CD4-positive, CD25-positive, alpha-beta regulatory T cell (primary cell): ENCODE data around the gene LTV1. TPM values are rescaled to one million over a fixed set of nuclear protein-coding genes. Genes with fewer than 3 reads are reported as not detected.
A peak's percentile ranks its signal among the peaks of the same experiment; 100 is the strongest.
"Not testable (repeated sequence)": the region's sequence is repeated elsewhere in the genome, so short reads cannot be mapped to it uniquely, and the experiment has no call there.

ENCODE experiments used
- ATAC-seq, 2 donors: fragments of 150-1000 bp; cut with Tn5 transposase; one replicate each; pipeline ENCODE4 v1.10.0; 2021; ENCODE audit warnings: low read depth in 2 of 2, moderate number of reproducible peaks in 2 of 2, moderate library complexity in 1 of 2
- DNase-seq, 3 donors: peaks; one replicate each; pipeline versions ENCODE4 v3.0.0 to v3.0.0-alpha.2; 2012 to 2022; ENCODE audit warnings: mixed read lengths in 1 of 3
- H3K27ac ChIP-seq: one replicate; pipeline ENCODE4 v1.7.0; 2013; ENCODE audit warnings: mild to moderate bottlenecking, low read length; ENCODE audit not compliant: insufficient read depth, poor library complexity, severe bottlenecking
- H3K27me3 ChIP-seq: one replicate; pipeline ENCODE4 v1.7.0; 2013; ENCODE audit warnings: low read length; ENCODE audit not compliant: control insufficient read depth, insufficient read depth
- H3K36me3 ChIP-seq: one replicate; pipeline ENCODE4 v1.7.0; 2013; ENCODE audit warnings: mild to moderate bottlenecking, low read length, moderate library complexity; ENCODE audit not compliant: control insufficient read depth, insufficient read depth
- H3K4me1 ChIP-seq: 2 replicates; pipeline ENCODE4 v1.7.0; 2013; ENCODE audit warnings: mild to moderate bottlenecking, low read length; ENCODE audit not compliant: insufficient read depth, control insufficient read depth, poor library complexity, severe bottlenecking
- H3K4me3 ChIP-seq: one replicate; pipeline ENCODE4 v1.7.0; 2013; ENCODE audit warnings: low read depth, mild to moderate bottlenecking, low read length, moderate library complexity
- H3K9me3 ChIP-seq, 2 experiments: 1 replicate in 1 of 2; 2 replicates in 1 of 2; pipeline ENCODE4 v1.7.0; 2013; ENCODE audit warnings: low read length in 2 of 2, mild to moderate bottlenecking in 1 of 2, moderate library complexity in 1 of 2; ENCODE audit not compliant: control insufficient read depth in 2 of 2
- H3K27ac Mint-ChIP-seq, 3 donors: one replicate each; pipeline ENCODE4 v1.8.0; 2020 to 2022; ENCODE audit warnings: mild to moderate bottlenecking in 3 of 3, mixed read lengths in 3 of 3, moderate library complexity in 2 of 3
- H3K27me3 Mint-ChIP-seq: one replicate; pipeline ENCODE4 v1.8.0; 2022; ENCODE audit warnings: mild to moderate bottlenecking, mixed read lengths
- H3K36me3 Mint-ChIP-seq: one replicate; pipeline ENCODE4 v1.8.0; 2020; ENCODE audit warnings: mixed read lengths
- H3K4me1 Mint-ChIP-seq, 4 donors: one replicate each; pipeline ENCODE4 v1.8.0; 2020 to 2022; ENCODE audit warnings: mixed read lengths in 4 of 4, mild to moderate bottlenecking in 1 of 4
- H3K4me3 Mint-ChIP-seq, 4 donors: one replicate each; pipeline ENCODE4 v1.8.0; 2020 to 2022; ENCODE audit warnings: mild to moderate bottlenecking in 4 of 4, mixed read lengths in 4 of 4, moderate library complexity in 3 of 4
- H3K9me3 Mint-ChIP-seq, 7 donors: one replicate each; pipeline ENCODE4 v1.8.0; 2020 to 2022; ENCODE audit warnings: mixed read lengths in 7 of 7, mild to moderate bottlenecking in 3 of 7, moderate library complexity in 2 of 7
- polyA plus RNA-seq, 4 donors: library from polyadenylated mRNA; unstranded; fragments of 300-500 nt; fragmentation: Illumina TruSeq; gene quantifications; one replicate each; pipeline ENCODE4 v1.2.3, GENCODE V29; 2021
- total RNA-seq: library from RNA; stranded (reverse); gene quantifications from one replicate; pipeline ENCODE4 v1.2.3, GENCODE V29; 2022

Gene LTV1
- total and polyA plus RNA-seq, 5 donors from 2014 or later = 17.4 to 24.2 (median 19.0) TPM

DNA sequence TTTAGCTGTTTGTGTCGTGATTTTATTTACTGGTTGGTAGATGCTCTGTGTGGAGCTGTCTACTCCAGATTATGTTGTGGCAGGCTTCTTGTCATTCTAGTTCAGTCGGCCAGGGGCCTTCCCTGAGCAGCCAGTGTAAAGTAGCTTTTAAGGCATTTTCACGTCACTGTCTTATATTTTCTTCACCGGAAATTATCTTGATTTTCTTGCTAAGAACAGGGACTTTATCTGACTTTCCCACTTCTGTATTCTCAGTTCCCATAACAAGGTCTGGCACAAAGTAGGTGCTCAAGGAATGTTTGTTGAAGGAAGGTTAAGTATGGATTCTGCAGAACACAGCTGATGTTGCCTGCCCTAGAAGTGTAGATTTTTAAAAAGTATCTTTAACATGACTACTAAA is 868 bp downstream of the LTV1 start:
- Histone ChIP-seq H3K4me1 (peaks cover 25% of the 10 kb centered on the region), H3K9me3 (no peaks in the 10 kb centered on the region), H3K4me3 (peak overlapping the region; percentile 91), H3K27me3 (no peaks in the 10 kb centered on the region), H3K27ac (peak overlapping the region; percentile 93), H3K36me3 (peaks cover 42% of the 10 kb centered on the region)
- DNase-seq (no peak), ATAC-seq (no peak)
- Mint-ChIP-seq H3K27ac (peak overlapping the region; percentile 95 to 99 (median 98)), H3K4me3 (peak overlapping the region; percentile 93 to 98 (median 96)), H3K9me3 (no peaks in the 10 kb centered on the region), H3K36me3 (peaks cover 22% of the 10 kb centered on the region), H3K27me3 (no peaks in the 10 kb centered on the region), H3K4me1 (peaks cover 12 to 38% (median 33%) of the 10 kb centered on the region in 4 donors)

DNA sequence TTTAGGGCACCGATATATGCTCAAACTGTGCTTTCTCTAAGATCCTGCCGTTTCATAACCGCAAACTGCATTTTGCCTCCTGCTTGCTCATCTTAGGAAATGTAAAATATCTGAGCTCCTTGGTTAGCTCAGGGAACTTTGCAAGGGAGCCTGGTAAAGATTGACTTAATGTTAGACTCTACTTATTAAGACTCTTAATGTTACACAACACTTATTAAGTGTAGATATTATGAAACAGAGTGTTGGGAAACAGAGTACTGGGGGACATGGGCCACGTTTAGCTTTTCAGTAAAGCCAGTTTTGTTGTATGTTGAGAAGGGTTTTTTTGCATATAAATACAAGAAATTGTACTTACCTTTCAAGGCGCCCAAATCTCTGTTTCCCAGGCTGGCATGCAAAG is 1.9 kb downstream of the LTV1 start:
- ATAC-seq (no peak), DNase-seq (no peak)
- H3K27me3 ChIP-seq = no peaks in the 10 kb centered on the region
- H3K36me3 ChIP-seq = peaks cover 52% of the 10 kb centered on the region
- H3K9me3 Mint-ChIP-seq = no peaks in the 10 kb centered on the region
- peaks cover 25% of the 10 kb centered on the region for H3K4me1 ChIP-seq
- peak overlapping the region; percentile 15 for H3K4me3 ChIP-seq
- H3K36me3 Mint-ChIP-seq = peaks cover 33% of the 10 kb centered on the region
- no peaks in the 10 kb centered on the region for H3K27me3 Mint-ChIP-seq
- peaks cover 22 to 49% (median 43%) of the 10 kb centered on the region in 4 donors for H3K4me1 Mint-ChIP-seq
- H3K4me3 Mint-ChIP-seq = peak overlapping the region in 1 of 4 donors; percentile 52
- H3K9me3 ChIP-seq = no peaks in the 10 kb centered on the region
- peak overlapping the region in 1 of 3 donors; percentile 68 for H3K27ac Mint-ChIP-seq
- no peak overlapping the region for H3K27ac ChIP-seq

DNA sequence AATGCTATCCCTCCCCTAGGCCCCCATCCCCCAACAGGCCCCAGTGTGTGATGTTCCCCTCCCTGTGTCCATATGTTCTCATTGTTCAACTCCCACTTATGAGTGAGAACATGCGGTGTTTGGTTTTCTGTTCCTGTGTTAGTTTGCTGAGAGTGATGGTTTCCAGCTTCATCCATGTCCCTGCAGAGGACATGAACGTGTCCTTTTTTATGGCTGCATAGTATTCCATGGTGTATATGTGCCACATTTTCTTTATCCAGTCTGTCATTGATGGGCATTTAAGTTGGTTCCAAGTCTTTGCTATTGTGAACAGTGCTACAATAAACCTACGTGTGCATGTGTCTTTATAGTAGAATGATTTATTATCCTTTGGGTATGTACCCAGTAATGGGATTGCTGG is 8.6 kb downstream of the LTV1 start:
- H3K9me3 ChIP-seq, H3K4me3 ChIP-seq, ATAC-seq, DNase-seq, H3K27ac Mint-ChIP-seq, H3K27me3 Mint-ChIP-seq, H3K4me3 Mint-ChIP-seq, H3K27me3 ChIP-seq, H3K27ac ChIP-seq, H3K4me1 ChIP-seq: not testable (repeated sequence)
- Mint-ChIP-seq H3K4me1 (peaks cover 20 to 59% (median 39%) of the 10 kb centered on the region in 4 donors), H3K9me3 (peaks cover 0 to 17% (median 2%) of the 10 kb centered on the region in 7 donors), H3K36me3 (peaks cover 87% of the 10 kb centered on the region)
- H3K36me3 ChIP-seq = peaks cover 59% of the 10 kb centered on the region

DNA sequence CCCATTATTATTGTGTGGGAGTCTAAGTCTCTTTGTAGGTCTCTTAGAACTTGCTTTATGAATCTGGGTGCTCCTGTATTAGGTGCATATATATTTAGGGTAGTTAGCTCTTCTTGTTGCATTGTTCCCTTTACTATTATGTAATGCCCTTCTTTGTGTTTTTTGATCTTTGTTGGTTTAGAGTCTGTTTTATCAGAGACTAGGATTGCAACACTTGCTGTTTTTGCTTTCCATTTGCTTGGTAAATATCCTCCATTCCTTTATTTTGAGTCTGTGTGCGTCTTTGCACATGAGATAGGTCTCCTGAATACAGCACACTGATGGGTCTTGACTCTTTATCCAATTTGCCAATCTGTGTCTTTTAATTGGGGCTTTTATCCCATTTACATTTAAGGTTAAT is 11.9 kb downstream of the LTV1 start:
- H3K36me3 ChIP-seq = peaks cover 60% of the 10 kb centered on the region
- H3K4me3 ChIP-seq, ATAC-seq, H3K27me3 ChIP-seq, H3K4me1 ChIP-seq, DNase-seq, H3K27me3 Mint-ChIP-seq, H3K4me3 Mint-ChIP-seq, H3K9me3 ChIP-seq, H3K27ac ChIP-seq: not testable (repeated sequence)
- H3K9me3 Mint-ChIP-seq = peaks cover 0 to 17% (median 2%) of the 10 kb centered on the region in 7 donors
- H3K27ac Mint-ChIP-seq = peak overlapping the region in 1 of 3 donors; percentile 24
- peaks cover 92% of the 10 kb centered on the region for H3K36me3 Mint-ChIP-seq
- peaks cover 7 to 41% (median 22%) of the 10 kb centered on the region in 4 donors for H3K4me1 Mint-ChIP-seq

DNA sequence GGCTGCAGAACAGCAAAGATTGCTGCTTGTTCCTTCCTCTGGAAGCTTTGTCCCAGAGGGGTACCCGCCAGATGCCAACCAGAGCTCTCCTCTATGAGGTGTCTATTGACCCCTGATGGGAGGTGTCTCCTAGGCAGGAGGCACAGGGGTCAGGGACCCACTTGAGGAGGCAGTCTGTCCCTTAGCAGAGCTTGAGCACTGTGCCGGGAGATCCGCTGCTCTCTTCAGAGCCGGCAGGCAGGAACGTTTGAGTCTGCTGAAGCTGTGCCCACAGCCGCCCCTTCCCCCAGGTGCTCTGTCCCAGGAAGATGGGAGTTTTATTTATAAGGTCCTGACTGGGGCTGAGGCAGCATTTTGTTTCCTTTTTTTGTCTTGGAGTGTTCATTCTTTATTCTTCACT is 13.6 kb downstream of the LTV1 start:
- H3K27me3 Mint-ChIP-seq, H3K4me1 ChIP-seq, DNase-seq, H3K27me3 ChIP-seq, H3K9me3 ChIP-seq, H3K4me3 Mint-ChIP-seq, ATAC-seq, H3K4me3 ChIP-seq, H3K27ac ChIP-seq: not testable (repeated sequence)
- Mint-ChIP-seq H3K4me1 (peaks cover 7 to 38% (median 20%) of the 10 kb centered on the region in 4 donors), H3K36me3 (peaks cover 86% of the 10 kb centered on the region), H3K27ac (peak overlapping the region in 1 of 3 donors; percentile 60), H3K9me3 (peaks cover 0 to 12% (median 2%) of the 10 kb centered on the region in 7 donors)
- peaks cover 63% of the 10 kb centered on the region for H3K36me3 ChIP-seq

DNA sequence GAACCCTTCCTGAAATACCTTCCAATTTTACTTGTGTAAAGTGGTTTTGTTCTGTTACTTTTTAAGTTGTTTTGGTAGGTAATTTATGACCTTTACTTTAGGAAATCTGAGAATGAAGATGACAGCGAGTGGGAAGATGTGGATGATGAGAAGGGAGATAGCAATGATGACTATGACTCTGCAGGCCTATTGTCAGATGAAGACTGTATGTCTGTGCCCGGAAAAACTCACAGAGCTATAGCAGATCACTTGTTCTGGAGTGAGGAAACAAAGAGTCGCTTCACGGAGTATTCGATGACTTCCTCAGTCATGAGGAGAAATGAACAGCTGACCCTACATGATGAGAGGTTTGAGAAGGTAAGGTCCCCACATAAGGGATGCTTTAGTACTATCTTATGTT is 14.5 kb downstream of the LTV1 start:
- no peak for ATAC-seq
- no peak overlapping the region for H3K4me3 ChIP-seq
- H3K27me3 ChIP-seq = no peaks in the 10 kb centered on the region
- Mint-ChIP-seq H3K36me3 (peaks cover 79% of the 10 kb centered on the region), H3K27me3 (no peaks in the 10 kb centered on the region), H3K4me3 (no peak overlapping the region), H3K27ac (peak overlapping the region in 1 of 3 donors; percentile 40), H3K4me1 (peaks cover 7 to 30% (median 16%) of the 10 kb centered on the region in 4 donors), H3K9me3 (peaks cover 0 to 9% (median 0%) of the 10 kb centered on the region in 7 donors)
- no peaks in the 10 kb centered on the region for H3K4me1 ChIP-seq
- no peak for DNase-seq
- peaks cover 0 to 3% of the 10 kb centered on the region in 2 experiments for H3K9me3 ChIP-seq
- H3K27ac ChIP-seq = no peak overlapping the region
- peaks cover 71% of the 10 kb centered on the region for H3K36me3 ChIP-seq

DNA sequence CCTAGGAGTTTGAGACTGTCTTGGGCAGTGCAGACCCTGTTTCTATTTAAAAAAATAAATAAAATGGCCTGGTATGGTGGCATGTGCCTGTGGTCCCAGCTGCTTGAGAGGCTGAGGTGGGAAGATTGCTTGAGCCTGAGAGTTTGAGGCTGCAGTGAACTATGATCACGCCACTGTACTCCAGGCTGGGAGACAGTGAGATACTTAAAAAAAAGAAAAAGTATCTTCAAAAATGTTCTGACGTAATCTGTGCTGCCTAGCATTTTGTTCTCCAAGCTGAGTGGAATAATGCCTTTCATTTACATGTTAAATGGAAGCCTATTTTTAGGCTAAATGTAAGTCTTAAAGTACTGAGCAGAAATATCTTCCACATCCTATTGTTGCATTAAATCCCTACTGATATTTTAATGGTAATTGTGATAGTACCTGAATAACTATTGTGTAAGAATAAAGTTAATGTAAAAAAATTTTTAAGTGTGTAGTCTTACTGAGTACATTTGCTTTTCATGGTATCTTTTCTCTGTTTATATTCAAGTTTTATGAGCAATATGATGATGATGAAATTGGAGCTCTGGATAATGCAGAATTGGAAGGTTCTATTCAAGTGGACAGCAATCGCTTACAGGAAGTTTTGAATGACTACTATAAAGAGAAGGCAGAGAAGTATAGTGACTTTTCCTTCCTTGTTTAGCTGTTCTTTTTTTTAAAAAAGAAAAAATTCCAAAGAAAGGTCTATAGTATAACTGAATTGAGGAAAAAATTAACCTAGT is 16.9 kb downstream of the LTV1 start:
- peaks cover 0 to 11% (median 5%) of the 10 kb centered on the region in 4 donors for H3K4me1 Mint-ChIP-seq
- H3K4me1 ChIP-seq = no peaks in the 10 kb centered on the region
- no peak overlapping the region for H3K27ac ChIP-seq
- H3K36me3 ChIP-seq = peaks cover 91% of the 10 kb centered on the region
- no peak for DNase-seq
- H3K9me3 Mint-ChIP-seq = peaks cover 0 to 5% (median 0%) of the 10 kb centered on the region in 7 donors
- no peak overlapping the region for H3K4me3 Mint-ChIP-seq
- no peak overlapping the region for H3K4me3 ChIP-seq
- no peak for ATAC-seq
- H3K27me3 Mint-ChIP-seq = no peaks in the 10 kb centered on the region
- H3K27ac Mint-ChIP-seq = no peak overlapping the region
- peaks cover 0 to 3% of the 10 kb centered on the region in 2 experiments for H3K9me3 ChIP-seq
- peaks cover 72% of the 10 kb centered on the region for H3K36me3 Mint-ChIP-seq
- no peaks in the 10 kb centered on the region for H3K27me3 ChIP-seq
